Measurements from ENCODE around the gene SBF2. TPM values are rescaled to one million over a fixed set of nuclear protein-coding genes. Genes with fewer than 3 reads are reported as not detected.

Gene SBF2
- total RNA-seq, 1 donor = 61.2 TPM

DNA sequence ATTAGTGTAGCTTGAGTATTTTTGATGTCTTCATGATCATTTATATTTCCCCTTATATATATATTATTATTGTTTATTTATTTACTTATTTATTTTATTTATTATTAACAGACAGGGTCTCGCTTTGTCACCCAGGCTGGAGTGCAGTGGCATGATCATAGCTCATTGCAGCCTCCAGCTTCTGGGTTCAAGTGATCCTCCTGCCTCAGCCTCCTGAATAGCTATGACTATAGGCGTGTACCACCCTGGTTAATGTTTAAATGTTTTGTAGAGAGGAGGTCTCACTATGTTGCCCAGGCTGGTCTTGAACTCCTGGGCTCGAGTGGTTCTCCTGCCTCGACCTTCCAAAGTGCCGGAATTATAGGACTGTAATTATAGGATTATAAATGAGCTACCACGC, 21.1 kb upstream of the SBF2 start:
- Histone ChIP-seq H3K9me3 (ENCODE audit: low read depth, low read length) (no peaks in the 10 kb centered on the region), H3K4me3 (ENCODE audit: insufficient read depth, low read length) (no peak overlapping the region), H3K4me1 (ENCODE audit: insufficient read depth, low read length) (peaks cover 8% of the 10 kb centered on the region), H4K20me1 (ENCODE audit: insufficient read depth, low read length) (no peaks in the 10 kb centered on the region), H3K4me2 (ENCODE audit: insufficient read depth, low read length) (peak overlapping the region; percentile 71), H3K36me3 (ENCODE audit: insufficient read depth, low read length) (no peaks in the 10 kb centered on the region), H3K79me2 (ENCODE audit: insufficient read depth, low read length) (no peaks in the 10 kb centered on the region), H2AFZ (ENCODE audit: low read length) (no peak overlapping the region), H3K27ac (ENCODE audit: low read depth, low read length) (no peak overlapping the region), H3K27me3 (ENCODE audit: insufficient read depth, low read length) (no peaks in the 10 kb centered on the region)
- DNase-seq (ENCODE audit: insufficient read length, low spot score, missing footprints) = no peak
- no peak for TF ChIP-seq CTCF (IDR thresholded peaks at IDR 0.05; ENCODE audit: extremely low read depth, low read depth, low read length)

GRCh38 chr11:10314199-10315072, 20.4 kb upstream of the SBF2 start:
- peaks cover 8% of the 10 kb centered on the region for H3K4me1 ChIP-seq (ENCODE audit: insufficient read depth, low read length)
- H3K27me3 ChIP-seq (ENCODE audit: insufficient read depth, low read length) = no peaks in the 10 kb centered on the region
- H3K79me2 ChIP-seq (ENCODE audit: insufficient read depth, low read length) = no peaks in the 10 kb centered on the region
- peak overlapping the region; percentile 32 for H3K4me3 ChIP-seq (ENCODE audit: insufficient read depth, low read length)
- H3K4me2 ChIP-seq (ENCODE audit: insufficient read depth, low read length) = peak overlapping the region; percentile 71
- H3K9me3 ChIP-seq (ENCODE audit: low read depth, low read length) = no peaks in the 10 kb centered on the region
- peak overlapping the region; percentile 10 for H3K27ac ChIP-seq (ENCODE audit: low read depth, low read length)
- TF ChIP-seq CTCF (IDR thresholded peaks at IDR 0.05; ENCODE audit: extremely low read depth, low read depth, low read length) = no peak
- H4K20me1 ChIP-seq (ENCODE audit: insufficient read depth, low read length) = no peaks in the 10 kb centered on the region
- no peak for DNase-seq (ENCODE audit: insufficient read length, low spot score, missing footprints)
- no peaks in the 10 kb centered on the region for H3K36me3 ChIP-seq (ENCODE audit: insufficient read depth, low read length)
- peak overlapping the region; percentile 80 for H2AFZ ChIP-seq (ENCODE audit: low read length)

DNA sequence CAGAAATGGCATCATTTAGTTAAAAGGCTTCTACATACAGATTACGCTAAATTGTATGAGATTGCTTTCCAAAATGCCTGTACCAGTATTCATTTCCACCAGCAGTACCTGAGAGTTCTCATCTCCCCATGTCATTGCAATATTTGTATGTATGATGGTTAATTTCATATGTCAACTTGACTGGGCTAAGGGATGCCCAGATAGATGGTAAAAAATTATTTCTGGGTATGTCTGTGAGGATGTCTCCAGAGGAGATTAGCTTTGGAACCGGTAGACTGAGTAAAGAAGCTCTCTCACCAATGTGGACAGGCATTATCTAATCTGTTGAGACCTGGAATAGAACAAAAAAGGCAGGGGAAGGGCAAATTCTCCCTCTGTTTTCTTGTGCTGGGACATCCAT, 17.8 kb upstream of the SBF2 start:
- Histone ChIP-seq H3K4me1 (ENCODE audit: insufficient read depth, low read length) (peaks cover 14% of the 10 kb centered on the region), H3K4me2 (ENCODE audit: insufficient read depth, low read length) (no peak overlapping the region), H3K9me3 (ENCODE audit: low read depth, low read length) (no peaks in the 10 kb centered on the region), H2AFZ (ENCODE audit: low read length) (no peak overlapping the region), H3K27me3 (ENCODE audit: insufficient read depth, low read length) (no peaks in the 10 kb centered on the region), H3K36me3 (ENCODE audit: insufficient read depth, low read length) (peaks cover 4% of the 10 kb centered on the region), H3K27ac (ENCODE audit: low read depth, low read length) (no peak overlapping the region), H3K79me2 (ENCODE audit: insufficient read depth, low read length) (peaks cover 5% of the 10 kb centered on the region), H3K4me3 (ENCODE audit: insufficient read depth, low read length) (no peak overlapping the region), H4K20me1 (ENCODE audit: insufficient read depth, low read length) (peaks cover 5% of the 10 kb centered on the region)
- no peak for DNase-seq (ENCODE audit: insufficient read length, low spot score, missing footprints)
- TF ChIP-seq CTCF (IDR thresholded peaks at IDR 0.05; ENCODE audit: extremely low read depth, low read depth, low read length) = no peak

- Histone ChIP-seq H3K4me3 (ENCODE audit: insufficient read depth, low read length) (no peak overlapping the region), H3K4me2 (ENCODE audit: insufficient read depth, low read length) (no peak overlapping the region), H4K20me1 (ENCODE audit: insufficient read depth, low read length) (peaks cover 20% of the 10 kb centered on the region), H3K79me2 (ENCODE audit: insufficient read depth, low read length) (peaks cover 19% of the 10 kb centered on the region), H3K27ac (ENCODE audit: low read depth, low read length) (no peak overlapping the region), H3K36me3 (ENCODE audit: insufficient read depth, low read length) (peaks cover 18% of the 10 kb centered on the region), H3K4me1 (ENCODE audit: insufficient read depth, low read length) (peaks cover 13% of the 10 kb centered on the region), H3K9me3 (ENCODE audit: low read depth, low read length) (no peaks in the 10 kb centered on the region), H3K27me3 (ENCODE audit: insufficient read depth, low read length) (no peaks in the 10 kb centered on the region), H2AFZ (ENCODE audit: low read length) (no peak overlapping the region)
- no peak for TF ChIP-seq CTCF (IDR thresholded peaks at IDR 0.05; ENCODE audit: extremely low read depth, low read depth, low read length)
- no peak for DNase-seq (ENCODE audit: insufficient read length, low spot score, missing footprints)
Observed at GRCh38 chr11:10310301-10310841, 16.4 kb upstream of the SBF2 start.

All from osteoblast (primary cell).